Measurements from ENCODE around the gene PHOX2B.

GRCh38 chr4:41752081-41752836 lies 3.7 kb upstream of the PHOX2B start:
- TF ChIP-seq CTCF (IDR thresholded peaks at IDR 0.05 in 4 of 5, conservative IDR thresholded peaks at IDR 0.05 in 1 of 5), result no peak
- TF ChIP-seq POLR2A (IDR thresholded peaks at IDR 0.05), result no peak
